Endothelial cell of umbilical vein (primary cell): Measurements from ENCODE around the gene WDR93.

Experiments
- EZH2 ChIP-seq: IDR thresholded peaks from 2 replicates; pipeline ENCODE4 v1.6.1; 2012; ENCODE audit warnings: borderline replicate concordance, low read depth, mild to moderate bottlenecking, moderate library complexity, low read length, inconsistent platforms; ENCODE audit not compliant: severe bottlenecking
- FOS ChIP-seq: IDR thresholded peaks from 2 replicates; pipeline ENCODE4 v1.6.1; 2011; ENCODE audit warnings: mild to moderate bottlenecking, low read length, moderate library complexity, borderline replicate concordance; ENCODE audit not compliant: insufficient read depth
- GATA2 ChIP-seq: IDR thresholded peaks from 2 replicates; pipeline ENCODE4 v1.7.0; 2011; ENCODE audit warnings: low read depth, mild to moderate bottlenecking, moderate library complexity, mixed read lengths, low read length; ENCODE audit not compliant: insufficient read length, insufficient read depth
- JUN ChIP-seq: IDR thresholded peaks from 2 replicates; pipeline ENCODE4 v1.6.1; 2011; ENCODE audit warnings: borderline replicate concordance, low read depth; ENCODE audit not compliant: insufficient read length, insufficient read depth
- MYC ChIP-seq: IDR thresholded peaks from one replicate; pipeline ENCODE4 v1.6.1; 2011; ENCODE audit warnings: mild to moderate bottlenecking, low read depth, low read length
- POLR2A ChIP-seq: IDR thresholded peaks from 2 replicates; pipeline ENCODE4 v1.6.1; 2012; ENCODE audit warnings: low read depth, mild to moderate bottlenecking, control low read depth, low read length
- POLR2AphosphoS5 ChIP-seq: IDR thresholded peaks from 2 replicates; pipeline ENCODE4 v1.6.1; 2012; ENCODE audit warnings: low read depth, mild to moderate bottlenecking, control low read depth, low read length, moderate library complexity; ENCODE audit not compliant: insufficient read depth
- TF ChIP-seq, protein P1 (sequence below), 2 donors: IDR thresholded peaks; 1 replicate in 1 of 2; 2 replicates in 1 of 2; pipeline ENCODE4 v1.5.1; 2011; ENCODE audit warnings: low read length in 2 of 2, mild to moderate bottlenecking in 2 of 2, moderate library complexity in 2 of 2, control low read depth in 1 of 2, inconsistent platforms in 1 of 2, low read depth in 1 of 2; ENCODE audit not compliant: insufficient read depth in 1 of 2; ENCODE audit errors: extremely low read depth in 1 of 2
- TF ChIP-seq, protein P2 (sequence below): IDR thresholded peaks from 2 replicates; pipeline ENCODE4 v1.6.1; 2011; ENCODE audit not compliant: insufficient read depth, insufficient read length

DNA sequence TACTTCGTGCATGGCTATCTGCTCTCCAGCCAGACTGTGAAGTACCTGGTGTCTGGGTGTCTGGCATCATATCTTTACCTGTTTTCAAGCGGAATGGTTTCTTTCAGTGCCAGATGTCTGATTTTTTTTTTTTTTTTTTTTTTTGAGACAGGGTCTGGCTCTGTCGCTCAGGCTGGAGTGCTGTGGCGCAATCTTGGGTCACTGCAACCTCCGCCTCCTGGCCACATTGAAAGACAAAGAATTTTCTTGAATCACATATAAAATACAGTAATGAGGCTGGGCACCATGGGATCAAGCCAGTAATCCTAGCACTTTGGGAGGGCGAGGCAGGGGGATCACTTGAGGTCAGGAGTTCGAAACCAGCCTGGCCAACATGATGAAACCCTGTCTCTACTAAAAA lies 63.2 kb downstream of the WDR93 start:
- TF ChIP-seq, protein P1, sequence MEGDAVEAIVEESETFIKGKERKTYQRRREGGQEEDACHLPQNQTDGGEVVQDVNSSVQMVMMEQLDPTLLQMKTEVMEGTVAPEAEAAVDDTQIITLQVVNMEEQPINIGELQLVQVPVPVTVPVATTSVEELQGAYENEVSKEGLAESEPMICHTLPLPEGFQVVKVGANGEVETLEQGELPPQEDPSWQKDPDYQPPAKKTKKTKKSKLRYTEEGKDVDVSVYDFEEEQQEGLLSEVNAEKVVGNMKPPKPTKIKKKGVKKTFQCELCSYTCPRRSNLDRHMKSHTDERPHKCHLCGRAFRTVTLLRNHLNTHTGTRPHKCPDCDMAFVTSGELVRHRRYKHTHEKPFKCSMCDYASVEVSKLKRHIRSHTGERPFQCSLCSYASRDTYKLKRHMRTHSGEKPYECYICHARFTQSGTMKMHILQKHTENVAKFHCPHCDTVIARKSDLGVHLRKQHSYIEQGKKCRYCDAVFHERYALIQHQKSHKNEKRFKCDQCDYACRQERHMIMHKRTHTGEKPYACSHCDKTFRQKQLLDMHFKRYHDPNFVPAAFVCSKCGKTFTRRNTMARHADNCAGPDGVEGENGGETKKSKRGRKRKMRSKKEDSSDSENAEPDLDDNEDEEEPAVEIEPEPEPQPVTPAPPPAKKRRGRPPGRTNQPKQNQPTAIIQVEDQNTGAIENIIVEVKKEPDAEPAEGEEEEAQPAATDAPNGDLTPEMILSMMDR (IDR thresholded peaks at IDR 0.05; ENCODE audit: extremely low read depth in 1 of 2, insufficient read depth in 1 of 2, low read depth in 1 of 2, low read length in 2 of 2), result no peak
- TF ChIP-seq, protein P2, sequence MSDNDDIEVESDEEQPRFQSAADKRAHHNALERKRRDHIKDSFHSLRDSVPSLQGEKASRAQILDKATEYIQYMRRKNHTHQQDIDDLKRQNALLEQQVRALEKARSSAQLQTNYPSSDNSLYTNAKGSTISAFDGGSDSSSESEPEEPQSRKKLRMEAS, result no peak
- TF ChIP-seq POLR2A (no peak), EZH2 (no peak), POLR2AphosphoS5 (no peak), JUN (no peak), GATA2 (no peak), MYC (no peak), FOS (no peak)
